Measurements from ENCODE around the gene SFT2D1. TPM values are rescaled to one million over a fixed set of nuclear protein-coding genes. Genes with fewer than 3 reads are reported as not detected.
A peak's percentile ranks its signal among the peaks of the same experiment; 100 is the strongest.

Gene SFT2D1
- total and polyA plus RNA-seq, 7 donors: 26.0 to 92.8 (median 46.2) TPM

GRCh38 chr6:166334878-166335277, 7.5 kb downstream of the SFT2D1 start:
- Histone ChIP-seq H3K27ac (no peak overlapping the region), H3K36me3 (peaks cover 0 to 28% (median 0%) of the 10 kb centered on the region in 4 donors), H3K4me1 (peaks cover 0 to 51% (median 37%) of the 10 kb centered on the region in 4 donors), H3K27me3 (no peaks in the 10 kb centered on the region), H3K4me3 (no peak overlapping the region), H3K9me3 (no peaks in the 10 kb centered on the region)
- 90 to 95% methylated on average over 8 of the region's 8 CpGs for WGBS, 2 donors
- intact Hi-C loops (cut with DNase I): no loop called here
- no peak for DNase-seq
- TF ChIP-seq POLR2AphosphoS5 (IDR thresholded peaks at IDR 0.05): no peak

GRCh38 chr6:166333172-166333995, 9.0 kb downstream of the SFT2D1 start:
- no peaks in the 10 kb centered on the region for H3K9me3 ChIP-seq
- intact Hi-C loops (cut with DNase I): no loop called here
- no peak for TF ChIP-seq EP300 (IDR thresholded peaks at IDR 0.05)
- no peak for TF ChIP-seq POLR2AphosphoS5 (IDR thresholded peaks at IDR 0.05)
- peaks cover 0 to 37% (median 28%) of the 10 kb centered on the region in 4 donors for H3K4me1 ChIP-seq
- no peak for DNase-seq
- no peak overlapping the region for H3K27ac ChIP-seq
- H3K36me3 ChIP-seq: peaks cover 0 to 35% (median 0%) of the 10 kb centered on the region in 4 donors
- WGBS, 2 donors: 84 to 91% methylated on average over 23 of the region's 23 CpGs
- no peaks in the 10 kb centered on the region for H3K27me3 ChIP-seq
- H3K4me3 ChIP-seq: no peak overlapping the region

- Histone ChIP-seq H3K9me3 (no peaks in the 10 kb centered on the region), H3K27ac (no peak overlapping the region), H3K4me3 (no peak overlapping the region), H3K27me3 (no peaks in the 10 kb centered on the region), H3K4me1 (peaks cover 0 to 36% (median 26%) of the 10 kb centered on the region in 4 donors), H3K36me3 (peaks cover 0 to 41% (median 0%) of the 10 kb centered on the region in 4 donors)
- intact Hi-C loops (cut with DNase I): no loop called here
- 56 to 79% methylated on average over 13 of the region's 13 CpGs for WGBS, 2 donors
- TF ChIP-seq POLR2AphosphoS5 (IDR thresholded peaks at IDR 0.05) (no peak), EP300 (IDR thresholded peaks at IDR 0.05) (no peak), POLR2A (IDR thresholded peaks at IDR 0.05) (no peak)
- TF ChIP-seq, protein P1, sequence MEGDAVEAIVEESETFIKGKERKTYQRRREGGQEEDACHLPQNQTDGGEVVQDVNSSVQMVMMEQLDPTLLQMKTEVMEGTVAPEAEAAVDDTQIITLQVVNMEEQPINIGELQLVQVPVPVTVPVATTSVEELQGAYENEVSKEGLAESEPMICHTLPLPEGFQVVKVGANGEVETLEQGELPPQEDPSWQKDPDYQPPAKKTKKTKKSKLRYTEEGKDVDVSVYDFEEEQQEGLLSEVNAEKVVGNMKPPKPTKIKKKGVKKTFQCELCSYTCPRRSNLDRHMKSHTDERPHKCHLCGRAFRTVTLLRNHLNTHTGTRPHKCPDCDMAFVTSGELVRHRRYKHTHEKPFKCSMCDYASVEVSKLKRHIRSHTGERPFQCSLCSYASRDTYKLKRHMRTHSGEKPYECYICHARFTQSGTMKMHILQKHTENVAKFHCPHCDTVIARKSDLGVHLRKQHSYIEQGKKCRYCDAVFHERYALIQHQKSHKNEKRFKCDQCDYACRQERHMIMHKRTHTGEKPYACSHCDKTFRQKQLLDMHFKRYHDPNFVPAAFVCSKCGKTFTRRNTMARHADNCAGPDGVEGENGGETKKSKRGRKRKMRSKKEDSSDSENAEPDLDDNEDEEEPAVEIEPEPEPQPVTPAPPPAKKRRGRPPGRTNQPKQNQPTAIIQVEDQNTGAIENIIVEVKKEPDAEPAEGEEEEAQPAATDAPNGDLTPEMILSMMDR (IDR thresholded peaks at IDR 0.05): no peak
- no peak for DNase-seq
These were observed 10.6 kb downstream of the SFT2D1 start for GRCh38 chr6:166331503-166332415.

GRCh38 chr6:166330612-166331011, 11.7 kb downstream of the SFT2D1 start:
- H3K4me1 ChIP-seq: peaks cover 0 to 33% (median 23%) of the 10 kb centered on the region in 4 donors
- H3K9me3 ChIP-seq: no peaks in the 10 kb centered on the region
- no peak overlapping the region for H3K4me3 ChIP-seq
- H3K27me3 ChIP-seq: no peaks in the 10 kb centered on the region
- H3K36me3 ChIP-seq: peaks cover 0 to 44% (median 4%) of the 10 kb centered on the region in 4 donors
- DNase-seq: no peak
- no peak for TF ChIP-seq EP300 (IDR thresholded peaks at IDR 0.05)
- TF ChIP-seq, protein P1 (IDR thresholded peaks at IDR 0.05): no peak
- no peak for TF ChIP-seq POLR2A (IDR thresholded peaks at IDR 0.05)
- TF ChIP-seq POLR2AphosphoS5 (IDR thresholded peaks at IDR 0.05): no peak
- 46 to 64% methylated on average over 11 of the region's 11 CpGs for WGBS, 2 donors
- H3K27ac ChIP-seq: peak overlapping the region in 1 of 4 donors; percentile 29
- intact Hi-C loops (cut with DNase I): no loop called here

GRCh38 chr6:166325383-166326042, 16.8 kb downstream of the SFT2D1 start:
- Histone ChIP-seq H3K36me3 (peaks cover 4 to 80% (median 19%) of the 10 kb centered on the region in 4 donors), H3K4me3 (no peak overlapping the region), H3K4me1 (peaks cover 0 to 8% (median 4%) of the 10 kb centered on the region in 4 donors), H3K27me3 (no peaks in the 10 kb centered on the region), H3K9me3 (no peaks in the 10 kb centered on the region), H3K27ac (no peak overlapping the region)
- 83 to 91% methylated on average over 6 of the region's 6 CpGs for WGBS, 2 donors
- DNase-seq: no peak
- intact Hi-C loops (cut with DNase I): no loop called here
- TF ChIP-seq POLR2A (IDR thresholded peaks at IDR 0.05): no peak
- TF ChIP-seq EP300 (IDR thresholded peaks at IDR 0.05): no peak
- TF ChIP-seq, protein P1 (IDR thresholded peaks at IDR 0.05): no peak
- no peak for TF ChIP-seq POLR2AphosphoS5 (IDR thresholded peaks at IDR 0.05)
